HG03103 (cell line): ENCODE measurements around the gene TNFRSF19.
"Not testable (repeated sequence)": the region's sequence is repeated elsewhere in the genome, so short reads cannot be mapped to it uniquely, and the experiment has no call there.

Source experiments
- ATAC-seq: cut with Tn5 transposase; IDR thresholded peaks from one replicate; pipeline ENCODE4 v1.9.1; 2021; ENCODE audit warnings: low read depth; ENCODE audit not compliant: unreplicated experiment

The TNFRSF19 gene

GRCh38 chr13:23567906-23568460 lies 2.2 kb upstream of the TNFRSF19 start:
- no peak for ATAC-seq

- ATAC-seq = no peak
Measured at GRCh38 chr13:23570921-23571315, 706 bp downstream of the TNFRSF19 start.

GRCh38 chr13:23571431-23571830 lies 1.2 kb downstream of the TNFRSF19 start:
- no peak for ATAC-seq

GRCh38 chr13:23572836-23573235 lies 2.6 kb downstream of the TNFRSF19 start:
- ATAC-seq = no peak

- no peak for ATAC-seq
Measured at GRCh38 chr13:23574421-23575145, 4.4 kb downstream of the TNFRSF19 start.

GRCh38 chr13:23575632-23576031 lies 5.4 kb downstream of the TNFRSF19 start:
- ATAC-seq = no peak

GRCh38 chr13:23578411-23579071 lies 8.3 kb downstream of the TNFRSF19 start:
- ATAC-seq = peak; percentile 57

- ATAC-seq = peak; percentile 76
Measured at GRCh38 chr13:23579072-23579895, 9.1 kb downstream of the TNFRSF19 start.

GRCh38 chr13:23579896-23580683 lies 9.9 kb downstream of the TNFRSF19 start:
- ATAC-seq = no peak

GRCh38 chr13:23580684-23581060 lies 10.5 kb downstream of the TNFRSF19 start:
- ATAC-seq = no peak

GRCh38 chr13:23583491-23583890 lies 13.3 kb downstream of the TNFRSF19 start:
- ATAC-seq = no peak

GRCh38 chr13:23584275-23584674 lies 14.1 kb downstream of the TNFRSF19 start:
- ATAC-seq = no peak

- ATAC-seq = no peak
Measured at GRCh38 chr13:23586336-23586735, 16.1 kb downstream of the TNFRSF19 start.

- ATAC-seq = no peak
Measured at GRCh38 chr13:23588666-23589065, 18.5 kb downstream of the TNFRSF19 start.

- ATAC-seq = no peak
Measured at GRCh38 chr13:23592596-23592995, 22.4 kb downstream of the TNFRSF19 start.

- ATAC-seq = no peak
Measured at GRCh38 chr13:23593148-23593547, 22.9 kb downstream of the TNFRSF19 start.

GRCh38 chr13:23594290-23594689 lies 24.1 kb downstream of the TNFRSF19 start:
- not testable (repeated sequence) for ATAC-seq

GRCh38 chr13:23598369-23598768 lies 28.2 kb downstream of the TNFRSF19 start:
- ATAC-seq = no peak

GRCh38 chr13:23599083-23599925 lies 29.1 kb downstream of the TNFRSF19 start:
- no peak for ATAC-seq
